GM12891 (cell line): ENCODE data around the gene MAD2L1BP.

ENCODE experiments used
- POLR2A ChIP-seq: IDR thresholded peaks from 2 replicates; pipeline ENCODE4 v1.6.1; 2011; ENCODE audit warnings: low read depth, low read length, control low read depth
- POLR2AphosphoS5 ChIP-seq: IDR thresholded peaks from 2 replicates; pipeline ENCODE4 v1.6.1; 2011; ENCODE audit warnings: low read depth, low read length, control low read depth
- SPI1 ChIP-seq: IDR thresholded peaks from 2 replicates; pipeline ENCODE4 v1.6.1; 2011; ENCODE audit warnings: low read depth, low read length, control low read depth

DNA sequence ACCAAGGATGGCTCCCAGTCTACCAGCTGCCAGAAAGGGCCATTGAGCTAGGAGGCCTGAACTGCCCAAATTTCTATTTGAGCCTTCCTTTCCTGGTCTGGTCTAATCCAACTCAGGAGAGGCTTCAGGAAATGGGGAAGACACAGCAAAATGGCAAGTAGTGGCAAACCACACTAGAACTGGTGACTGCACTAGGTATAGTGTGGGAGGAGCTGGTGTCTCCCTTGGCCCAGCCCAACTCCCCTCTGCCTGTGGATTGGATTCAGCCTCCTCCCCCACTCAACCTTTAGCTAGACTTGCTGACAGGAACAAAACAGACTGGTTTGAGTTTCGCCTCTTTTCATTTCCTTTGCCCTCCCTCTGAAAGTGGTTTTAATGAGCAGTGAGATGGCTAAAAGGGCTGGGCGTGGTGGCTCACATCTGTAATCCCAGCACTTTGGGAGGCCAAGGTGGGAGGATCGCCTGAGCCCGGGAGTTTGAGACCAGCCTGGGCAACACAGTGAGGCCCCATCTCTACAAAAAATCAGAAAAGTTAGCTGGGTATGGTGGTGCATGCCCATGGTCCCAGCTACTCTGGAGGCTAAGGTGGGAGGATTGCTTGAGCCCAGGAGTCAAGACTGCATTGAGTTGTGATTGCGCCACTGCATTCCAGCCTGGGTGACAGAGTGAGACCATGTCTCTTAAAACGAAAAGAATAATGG lies 34.4 kb downstream of the MAD2L1BP start:
- TF ChIP-seq POLR2AphosphoS5, result no peak
- no peak for TF ChIP-seq POLR2A
- no peak for TF ChIP-seq SPI1
